ENCODE data around the gene SLC35C1.

DNA sequence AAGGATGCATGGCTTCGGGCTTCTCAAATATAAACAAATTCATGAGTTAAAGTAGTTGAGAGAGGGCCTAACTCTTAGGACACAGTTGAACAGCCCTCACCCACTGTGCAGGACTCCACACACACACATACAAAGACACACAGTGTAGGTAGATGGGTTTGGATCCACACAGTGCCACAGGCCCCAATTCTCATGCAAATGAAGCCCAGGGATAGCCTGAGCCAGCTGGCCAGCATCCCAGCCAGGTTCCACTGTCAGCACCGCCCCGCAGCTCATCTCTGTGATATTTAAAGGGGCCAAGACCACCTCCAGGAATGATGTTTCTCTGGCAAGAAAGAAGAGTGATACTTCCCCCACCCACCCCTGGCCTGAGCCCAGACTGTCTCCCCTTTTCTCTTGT, 11.7 kb downstream of the SLC35C1 start:
- no peak for TF ChIP-seq CTCF (IDR thresholded peaks at IDR 0.05)
- TF ChIP-seq ZFX (IDR thresholded peaks at IDR 0.05; ENCODE audit: borderline replicate concordance): no peak

All from 22Rv1 (cell line).